ENCODE measurements around the gene TAB2.

Gene TAB2

DNA sequence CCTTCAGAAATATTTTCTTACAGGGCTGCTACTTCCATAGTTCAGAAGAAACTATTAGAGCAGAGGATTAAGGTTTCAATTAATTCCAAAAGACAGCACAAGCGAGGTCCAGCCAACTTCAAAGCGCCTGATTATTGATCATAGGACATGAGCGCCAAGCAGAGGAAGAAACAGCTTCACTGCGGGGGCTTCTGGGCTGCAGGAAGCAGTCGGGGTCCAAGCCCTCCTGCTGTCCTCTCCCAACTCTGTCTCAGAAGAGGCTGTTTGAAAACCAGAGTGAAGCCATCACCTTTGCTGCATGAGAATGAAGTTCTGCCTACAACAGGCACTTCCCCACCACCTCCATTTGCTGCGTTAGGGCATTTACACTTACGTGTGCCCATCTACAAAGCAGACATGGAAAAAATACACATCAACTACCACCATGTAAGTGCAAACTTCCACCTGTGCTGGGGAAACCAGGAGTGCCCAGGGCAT is 106.5 kb downstream of the TAB2 start:
- ATAC-seq: no peak
- no peak overlapping the region for H3K4me3 Mint-ChIP-seq
- H3K27ac Mint-ChIP-seq: no peak overlapping the region
- no peaks in the 10 kb centered on the region for H3K36me3 Mint-ChIP-seq
- no peaks in the 10 kb centered on the region for H3K9me3 Mint-ChIP-seq
- no peaks in the 10 kb centered on the region for H3K27me3 Mint-ChIP-seq
- H3K4me1 Mint-ChIP-seq: peaks cover 25% of the 10 kb centered on the region

DNA sequence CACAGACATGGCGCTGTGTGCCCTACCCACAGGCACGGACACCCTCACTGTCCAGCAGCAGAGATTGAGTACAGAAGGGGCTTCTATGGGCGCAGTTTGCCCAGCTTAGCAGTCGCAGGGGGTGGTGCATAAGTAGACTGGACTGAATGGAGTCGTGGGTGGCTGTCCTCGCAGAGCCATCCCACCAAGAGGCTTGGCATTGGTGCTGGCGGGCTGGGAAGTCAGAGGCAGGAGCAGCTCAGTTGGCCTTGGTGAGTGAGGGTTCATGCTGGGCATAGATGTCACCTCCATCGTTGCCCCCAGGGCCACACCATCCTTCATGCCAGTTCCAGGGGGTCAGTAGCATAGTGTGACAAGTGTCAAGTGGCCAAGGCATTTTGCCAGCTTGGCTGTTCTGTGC is 107.7 kb downstream of the TAB2 start:
- Mint-ChIP-seq H3K9me3 (no peaks in the 10 kb centered on the region), H3K27me3 (no peaks in the 10 kb centered on the region), H3K27ac (no peak overlapping the region), H3K4me3 (no peak overlapping the region), H3K36me3 (no peaks in the 10 kb centered on the region), H3K4me1 (peaks cover 12% of the 10 kb centered on the region)
- peak; percentile 17 for ATAC-seq

DNA sequence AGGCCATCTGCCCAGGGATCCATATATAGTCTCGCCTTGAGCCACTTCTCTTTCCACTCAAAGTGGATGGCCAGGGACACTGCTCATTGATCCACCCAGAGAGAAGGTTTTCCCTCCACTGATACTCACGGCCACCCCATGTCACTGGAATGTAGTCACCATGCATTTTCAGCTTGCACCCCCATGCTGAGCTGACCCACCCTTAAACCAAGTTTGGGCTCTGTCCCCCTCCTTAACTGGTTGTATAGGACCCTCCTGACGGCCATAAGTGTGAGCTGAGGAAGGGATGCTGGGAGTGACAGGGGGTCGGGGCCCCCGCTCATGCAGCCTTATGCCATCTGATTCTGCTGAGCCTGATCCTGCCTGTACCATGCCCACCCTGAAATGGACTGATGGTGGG is 108.2 kb downstream of the TAB2 start:
- no peak for ATAC-seq
- Mint-ChIP-seq H3K27me3 (no peaks in the 10 kb centered on the region), H3K36me3 (no peaks in the 10 kb centered on the region), H3K9me3 (no peaks in the 10 kb centered on the region), H3K27ac (no peak overlapping the region), H3K4me3 (no peak overlapping the region), H3K4me1 (peaks cover 7% of the 10 kb centered on the region)

DNA sequence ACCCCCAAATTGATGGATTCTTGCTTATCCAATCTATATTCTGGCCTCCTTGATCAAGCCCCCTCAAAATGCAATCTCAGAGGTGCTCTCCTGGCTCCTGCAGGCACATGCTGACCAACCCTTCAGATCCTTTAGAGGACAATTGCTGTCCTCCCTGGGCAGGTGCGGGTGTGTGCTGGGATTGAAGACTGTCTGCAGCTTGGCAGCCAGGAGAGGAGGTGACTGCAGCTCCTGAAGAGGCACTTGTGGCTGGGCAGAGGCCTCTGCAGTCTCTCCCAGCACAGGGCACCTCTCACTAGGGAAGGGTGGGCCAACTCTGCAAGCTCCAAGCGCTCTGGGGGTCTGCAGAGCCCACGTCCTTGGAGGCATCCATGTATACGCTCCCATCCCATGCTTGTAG is 111.1 kb downstream of the TAB2 start:
- H3K4me3 Mint-ChIP-seq: no peak overlapping the region
- H3K27ac Mint-ChIP-seq: peak overlapping the region; percentile 11
- H3K36me3 Mint-ChIP-seq: no peaks in the 10 kb centered on the region
- no peaks in the 10 kb centered on the region for H3K9me3 Mint-ChIP-seq
- H3K27me3 Mint-ChIP-seq: no peaks in the 10 kb centered on the region
- H3K4me1 Mint-ChIP-seq: peaks cover 8% of the 10 kb centered on the region
- no peak for ATAC-seq

DNA sequence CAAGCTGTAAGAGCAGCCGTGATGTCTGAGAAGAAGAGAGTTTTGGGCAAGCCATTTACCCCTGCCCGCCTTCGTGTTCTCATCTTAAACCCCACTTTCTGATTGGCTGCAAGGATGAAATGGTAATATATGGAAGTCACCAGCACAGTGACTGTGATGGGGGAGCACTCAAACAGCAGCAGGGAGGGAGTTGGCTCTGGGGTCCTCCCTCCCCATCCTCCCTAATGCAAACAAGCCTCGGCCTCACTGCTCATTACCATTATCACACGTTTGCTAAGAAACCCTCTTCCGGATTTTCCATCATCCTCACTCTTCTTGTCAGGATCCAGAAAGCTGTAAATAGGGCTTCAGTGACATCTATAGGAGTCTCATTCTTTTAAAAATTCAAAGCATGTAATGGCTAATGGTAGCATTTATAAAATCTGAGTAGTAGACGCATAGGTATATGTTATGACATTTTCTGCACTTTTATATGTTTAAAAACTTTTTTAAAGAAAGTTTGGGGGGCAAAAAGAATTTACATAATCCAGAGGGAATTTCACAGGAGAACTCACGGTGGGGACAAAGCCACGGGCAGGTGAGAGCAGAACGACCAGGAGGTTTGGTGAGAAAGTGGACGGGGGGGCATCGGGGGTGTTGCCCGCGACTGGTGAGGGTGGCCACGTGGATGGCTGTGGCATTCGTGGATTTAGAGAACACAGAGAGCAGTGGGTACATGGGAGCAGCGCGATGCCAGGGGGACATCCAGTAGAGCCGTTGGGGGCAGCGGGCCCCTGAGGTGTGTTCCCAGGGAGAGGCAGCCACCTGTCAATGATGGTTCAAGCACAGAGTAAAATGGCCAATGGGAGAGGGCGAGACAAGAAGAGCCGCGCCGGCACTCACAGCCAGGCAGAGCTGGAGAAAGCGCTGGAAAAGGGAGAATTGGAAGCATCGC is 112.2 kb downstream of the TAB2 start:
- ATAC-seq: no peak
- H3K9me3 Mint-ChIP-seq: no peaks in the 10 kb centered on the region

DNA sequence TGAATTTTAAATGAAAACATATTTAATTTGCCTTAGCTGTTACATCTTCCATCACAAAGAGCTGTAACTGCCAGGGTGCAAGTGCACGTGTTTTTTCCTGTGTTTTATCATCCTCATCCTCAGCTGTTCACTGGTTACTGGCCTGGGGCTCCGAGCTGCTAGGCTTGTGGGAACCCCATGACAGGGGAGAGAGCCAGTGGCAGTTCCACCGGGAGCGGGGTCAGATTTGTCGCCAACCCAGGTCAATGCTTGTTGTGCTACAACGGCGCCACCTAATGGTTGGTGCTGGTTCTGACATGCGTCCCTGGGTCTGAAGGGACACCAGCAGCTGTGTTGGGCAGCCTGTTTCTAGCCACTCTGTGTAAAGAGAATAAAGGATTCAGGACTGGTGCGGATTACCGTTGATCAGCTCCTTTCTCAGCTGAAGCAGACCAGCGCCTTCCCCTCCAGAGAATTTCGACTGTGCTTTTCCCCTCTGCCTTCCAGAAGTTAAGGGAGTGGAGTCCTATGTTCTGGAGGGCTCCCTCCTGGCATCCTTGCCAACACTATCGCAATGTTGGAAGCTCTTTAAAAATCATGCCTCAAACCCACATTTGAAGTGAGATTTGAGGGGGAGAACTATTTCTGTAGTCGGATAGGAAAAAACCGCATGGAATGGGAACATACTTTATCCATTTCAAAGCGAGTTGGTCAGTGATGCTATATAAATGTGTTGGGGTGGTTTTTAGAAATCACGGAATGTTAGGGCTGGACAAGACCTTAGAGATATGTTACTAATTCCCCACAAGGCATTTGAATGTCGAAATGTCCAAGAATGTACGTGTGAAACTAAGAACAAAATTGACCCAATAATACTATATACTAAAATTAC is 114.6 kb downstream of the TAB2 start:
- Mint-ChIP-seq H3K27me3 (no peaks in the 10 kb centered on the region), H3K9me3 (no peaks in the 10 kb centered on the region), H3K27ac (no peak overlapping the region), H3K4me1 (peaks cover 8% of the 10 kb centered on the region), H3K4me3 (peak overlapping the region; percentile 66), H3K36me3 (no peaks in the 10 kb centered on the region)
- ATAC-seq: peak; percentile 87

More for the DNA sequence above, 112.2 kb downstream of the TAB2 start:
- Mint-ChIP-seq H3K4me3 (no peak overlapping the region), H3K36me3 (no peaks in the 10 kb centered on the region), H3K27ac (peak overlapping the region; percentile 63), H3K4me1 (peaks cover 6% of the 10 kb centered on the region), H3K27me3 (no peaks in the 10 kb centered on the region)

DNA sequence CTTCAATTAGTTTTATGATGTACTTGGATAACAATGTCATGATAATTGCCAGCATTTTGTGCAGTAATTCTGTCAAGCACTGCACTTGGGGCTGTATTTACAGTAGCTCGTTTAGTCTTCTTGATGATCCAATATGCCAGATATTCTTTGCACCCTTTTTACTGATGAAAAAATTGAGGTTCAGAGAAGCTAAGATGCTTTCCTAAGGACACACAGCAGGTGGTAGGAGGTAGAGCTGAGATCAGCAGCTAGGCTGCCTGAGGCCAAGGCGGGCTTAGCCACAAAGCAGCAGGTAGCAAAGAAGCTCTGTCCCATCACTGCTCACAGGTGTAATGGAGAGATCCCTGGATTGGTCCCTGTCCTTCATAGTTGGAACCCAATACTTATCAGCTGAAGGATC is 115.9 kb downstream of the TAB2 start:
- Mint-ChIP-seq H3K9me3 (no peaks in the 10 kb centered on the region), H3K27me3 (no peaks in the 10 kb centered on the region), H3K4me1 (peaks cover 21% of the 10 kb centered on the region), H3K4me3 (no peak overlapping the region), H3K36me3 (no peaks in the 10 kb centered on the region), H3K27ac (peak overlapping the region; percentile 37)
- no peak for ATAC-seq

DNA sequence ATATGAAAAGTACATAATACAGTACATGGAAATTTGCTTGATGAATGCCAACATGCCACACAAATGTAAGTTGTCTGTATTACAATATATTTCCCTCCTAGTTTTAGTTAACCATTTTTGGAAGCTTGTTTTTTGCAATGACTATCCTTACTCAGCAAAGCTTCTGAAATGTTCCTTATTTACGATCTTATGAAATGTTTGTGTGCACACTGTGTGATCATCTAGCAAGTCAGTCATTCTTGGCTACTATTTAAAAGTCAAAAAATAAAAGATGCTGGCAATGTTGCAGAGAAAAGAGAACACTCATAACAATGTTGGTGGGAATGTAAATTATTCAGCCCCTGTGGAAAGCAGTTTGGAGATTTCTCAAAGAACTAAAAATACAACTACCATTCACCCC is 116.4 kb downstream of the TAB2 start:
- no peak overlapping the region for H3K4me3 Mint-ChIP-seq
- H3K36me3 Mint-ChIP-seq: no peaks in the 10 kb centered on the region
- H3K9me3 Mint-ChIP-seq: no peaks in the 10 kb centered on the region
- H3K27ac Mint-ChIP-seq: peak overlapping the region; percentile 37
- H3K27me3 Mint-ChIP-seq: no peaks in the 10 kb centered on the region
- H3K4me1 Mint-ChIP-seq: peaks cover 26% of the 10 kb centered on the region
- ATAC-seq: no peak

DNA sequence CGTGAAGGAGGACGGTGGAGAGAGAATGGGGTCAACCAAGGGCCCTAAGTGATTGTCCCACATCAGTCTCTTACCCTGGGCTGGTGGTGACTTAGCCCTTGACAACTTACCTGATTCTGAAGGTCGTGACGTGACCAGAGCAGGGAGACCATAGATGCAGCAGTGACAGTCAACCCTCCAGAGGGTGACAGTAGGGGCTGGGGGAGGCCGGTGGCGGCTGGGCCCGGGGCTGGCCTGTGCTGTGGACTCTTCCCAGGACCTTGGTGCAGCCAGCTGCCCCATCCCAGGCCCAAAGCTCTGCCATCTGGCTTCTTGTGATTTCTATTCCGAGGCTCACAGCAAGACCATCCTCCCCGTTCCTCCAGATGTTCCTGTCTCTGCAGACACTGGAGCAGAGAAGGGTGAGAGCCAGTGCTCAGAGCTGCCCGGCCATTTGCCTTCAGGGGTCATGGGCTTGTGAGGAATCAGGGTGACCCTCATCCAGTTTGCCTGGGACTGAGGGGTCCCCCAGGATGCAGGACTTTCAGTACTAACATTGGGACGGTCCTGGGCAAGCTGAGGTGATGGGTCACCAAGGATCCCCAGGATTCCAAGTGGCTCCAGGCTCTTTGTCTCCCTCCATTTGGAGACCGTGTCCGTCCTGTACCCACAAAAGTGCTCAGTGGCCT is 118.5 kb downstream of the TAB2 start:
- Mint-ChIP-seq H3K4me1 (peaks cover 35% of the 10 kb centered on the region), H3K9me3 (no peaks in the 10 kb centered on the region), H3K27ac (no peak overlapping the region), H3K36me3 (no peaks in the 10 kb centered on the region), H3K4me3 (no peak overlapping the region), H3K27me3 (no peaks in the 10 kb centered on the region)
- no peak for ATAC-seq

DNA sequence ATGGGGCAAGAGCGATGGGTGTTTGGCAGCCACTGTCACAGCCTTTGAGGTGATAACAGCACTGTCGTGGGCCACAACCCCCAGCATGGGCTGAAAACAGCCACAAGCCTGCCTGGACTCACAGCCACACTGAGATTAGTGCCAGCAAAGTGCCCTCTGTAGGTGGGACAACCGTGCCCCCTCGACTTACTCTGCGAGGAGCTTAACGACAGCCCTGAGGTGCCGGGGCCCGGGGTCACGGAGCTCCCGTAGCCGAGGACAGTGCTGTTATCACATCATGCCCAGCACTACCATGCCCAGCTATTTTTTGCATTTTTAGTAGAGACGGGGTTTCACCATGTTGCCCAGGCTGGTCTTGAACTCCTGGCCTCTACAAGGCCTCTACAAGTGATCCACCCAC is 119.1 kb downstream of the TAB2 start:
- Mint-ChIP-seq H3K27me3 (no peaks in the 10 kb centered on the region), H3K27ac (no peak overlapping the region), H3K4me3 (no peak overlapping the region), H3K4me1 (peaks cover 34% of the 10 kb centered on the region), H3K9me3 (no peaks in the 10 kb centered on the region), H3K36me3 (no peaks in the 10 kb centered on the region)
- ATAC-seq: no peak

DNA sequence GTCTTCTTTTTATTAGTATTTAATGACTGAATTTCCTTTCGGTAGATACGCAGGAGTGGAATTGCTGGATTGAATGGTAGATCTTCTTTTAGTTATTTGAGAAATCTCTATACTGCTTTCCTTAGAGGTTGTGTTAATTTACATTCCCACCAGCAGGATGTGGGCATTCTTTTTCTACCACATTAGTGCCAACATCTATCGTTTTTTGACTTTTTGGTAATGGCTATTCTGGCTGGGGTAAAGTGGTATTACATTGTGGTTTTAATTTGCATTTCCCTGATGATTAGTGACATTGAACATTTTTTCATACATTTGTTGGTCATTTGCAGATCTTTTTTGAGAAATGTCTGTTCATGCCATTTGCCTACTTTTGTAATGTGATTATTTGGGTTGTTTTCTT is 119.7 kb downstream of the TAB2 start:
- Mint-ChIP-seq H3K9me3 (no peaks in the 10 kb centered on the region), H3K27me3 (no peaks in the 10 kb centered on the region), H3K27ac (no peak overlapping the region), H3K4me1 (peaks cover 28% of the 10 kb centered on the region), H3K4me3 (no peak overlapping the region), H3K36me3 (no peaks in the 10 kb centered on the region)
- ATAC-seq: no peak

DNA sequence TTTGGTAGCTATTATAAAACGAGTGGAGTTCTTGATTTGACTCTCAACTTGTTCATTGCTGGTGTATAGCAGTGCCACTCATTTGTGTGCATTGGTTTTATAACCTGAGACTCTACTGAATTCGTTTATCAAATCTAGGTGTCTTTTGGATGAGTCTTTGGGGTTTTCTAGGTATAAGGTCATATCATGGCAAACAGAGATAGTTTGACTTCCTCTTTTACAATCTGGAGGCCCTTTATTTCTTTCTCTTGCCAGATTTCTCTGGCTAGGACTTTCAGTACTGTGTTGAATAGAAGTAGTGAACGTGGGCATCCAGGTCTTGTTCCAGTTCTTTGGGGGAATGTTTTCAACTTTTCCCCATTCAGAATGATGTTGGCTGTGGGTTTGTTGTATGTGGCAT is 121.3 kb downstream of the TAB2 start:
- Mint-ChIP-seq H3K9me3 (no peaks in the 10 kb centered on the region), H3K4me3 (no peak overlapping the region), H3K4me1 (peaks cover 34% of the 10 kb centered on the region), H3K27me3 (no peaks in the 10 kb centered on the region), H3K27ac (peak overlapping the region; percentile 66), H3K36me3 (no peaks in the 10 kb centered on the region)
- ATAC-seq: peak; percentile 78

DNA sequence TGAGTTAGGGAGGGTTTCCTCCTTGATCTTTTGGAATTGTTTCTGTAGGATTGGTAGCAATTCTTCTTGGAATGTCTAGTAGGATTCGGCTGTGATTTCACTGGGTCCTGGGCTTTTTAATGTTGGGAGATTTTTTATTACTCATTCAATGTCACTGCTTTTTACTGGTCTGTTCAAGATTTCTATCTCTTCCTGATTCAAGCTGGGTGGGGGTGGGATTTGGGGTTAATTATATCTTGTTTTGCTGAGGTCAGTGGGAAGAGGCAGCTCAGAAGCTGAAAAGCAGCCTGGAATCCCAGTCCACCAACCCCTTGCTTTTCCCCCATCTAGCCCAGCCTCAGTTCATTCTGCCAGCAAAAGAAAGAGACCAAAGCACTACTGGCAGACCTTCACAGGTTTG is 122.1 kb downstream of the TAB2 start:
- Mint-ChIP-seq H3K27ac (peak overlapping the region; percentile 66), H3K9me3 (no peaks in the 10 kb centered on the region), H3K4me1 (peaks cover 34% of the 10 kb centered on the region), H3K27me3 (no peaks in the 10 kb centered on the region), H3K4me3 (no peak overlapping the region), H3K36me3 (no peaks in the 10 kb centered on the region)
- ATAC-seq: no peak

DNA sequence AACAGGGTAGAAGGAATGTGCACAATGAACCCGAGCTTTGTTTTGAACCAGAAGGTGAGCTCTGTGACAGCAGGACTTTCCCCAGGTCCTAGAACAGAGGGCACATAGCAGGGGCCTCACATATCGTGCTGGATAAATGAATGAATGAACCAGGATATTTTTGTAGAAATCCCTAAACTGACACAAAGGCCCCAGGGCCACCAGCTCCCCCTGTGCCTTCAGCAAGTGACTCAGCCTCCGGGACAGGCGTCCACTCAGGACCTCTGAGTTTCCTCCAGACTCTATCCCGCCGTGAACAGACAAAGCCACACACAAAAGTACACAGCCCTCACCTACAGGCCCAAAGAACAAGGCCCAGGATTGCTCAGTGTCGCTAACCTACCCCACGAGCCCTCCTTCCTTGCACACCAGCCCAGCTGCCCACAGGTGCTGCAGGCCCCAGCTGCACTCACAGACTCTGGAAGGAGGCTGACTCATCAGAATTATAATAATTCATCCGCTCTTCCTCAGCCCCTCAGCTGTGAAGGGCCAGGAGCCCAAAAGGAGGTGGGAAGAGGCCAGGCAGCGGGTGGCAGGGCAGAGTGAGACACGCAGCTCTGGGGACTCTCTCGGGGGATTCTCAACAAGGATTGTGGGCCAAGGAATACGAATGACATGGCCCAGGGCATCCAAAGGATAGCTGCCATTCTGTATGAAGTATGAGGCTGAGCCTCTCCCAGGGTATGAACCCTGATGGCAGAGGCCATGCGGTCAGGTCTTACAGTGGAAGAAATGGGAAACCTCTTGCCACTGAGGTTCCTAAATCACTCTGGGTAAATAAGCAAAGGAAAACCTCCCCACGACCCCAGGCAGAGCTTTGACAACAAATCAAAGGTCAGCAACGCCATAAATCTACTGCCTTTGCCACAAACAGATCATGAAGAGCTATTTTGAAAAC is 123.5 kb downstream of the TAB2 start:
- no peak overlapping the region for H3K4me3 Mint-ChIP-seq
- H3K4me1 Mint-ChIP-seq: peaks cover 45% of the 10 kb centered on the region
- no peaks in the 10 kb centered on the region for H3K27me3 Mint-ChIP-seq
- no peaks in the 10 kb centered on the region for H3K9me3 Mint-ChIP-seq
- no peak for ATAC-seq
- no peaks in the 10 kb centered on the region for H3K36me3 Mint-ChIP-seq
- no peak overlapping the region for H3K27ac Mint-ChIP-seq
